HG02623 (cell line): ENCODE data around the gene MTG2.

Experiments
- ATAC-seq: cut with Tn5 transposase; IDR thresholded peaks from one replicate; pipeline ENCODE4 v1.9.1; 2021; ENCODE audit warnings: moderate library complexity; ENCODE audit not compliant: unreplicated experiment

The MTG2 gene

GRCh38 chr20:62246431-62246830 is 63.6 kb downstream of the MTG2 start:
- ATAC-seq, result no peak

GRCh38 chr20:62246872-62247652 is 64.2 kb downstream of the MTG2 start:
- no peak for ATAC-seq

- ATAC-seq, result no peak
Measured at GRCh38 chr20:62248890-62249560, 66.2 kb downstream of the MTG2 start.

GRCh38 chr20:62252342-62252966 is 69.6 kb downstream of the MTG2 start:
- ATAC-seq, result no peak
